MM.1S (cell line): Measurements from ENCODE around the gene GLI1.

Experiments
- EZH2 ChIP-seq: fragments of 300-600 bp; sonication (generic); optimal IDR thresholded peaks from 2 replicates; pipeline ENCODE3; 2017; ENCODE audit warnings: low read depth, mild to moderate bottlenecking, antibody characterized with exemption, low read length, mixed read lengths
- TF ChIP-seq, protein P1 (sequence below): fragments of 300-600 bp; sonication (generic); IDR thresholded peaks from 2 replicates; pipeline ENCODE4 v1.5.1; 2016; ENCODE audit warnings: antibody characterized with exemption, low read length, mixed read lengths

- TF ChIP-seq, protein P1, sequence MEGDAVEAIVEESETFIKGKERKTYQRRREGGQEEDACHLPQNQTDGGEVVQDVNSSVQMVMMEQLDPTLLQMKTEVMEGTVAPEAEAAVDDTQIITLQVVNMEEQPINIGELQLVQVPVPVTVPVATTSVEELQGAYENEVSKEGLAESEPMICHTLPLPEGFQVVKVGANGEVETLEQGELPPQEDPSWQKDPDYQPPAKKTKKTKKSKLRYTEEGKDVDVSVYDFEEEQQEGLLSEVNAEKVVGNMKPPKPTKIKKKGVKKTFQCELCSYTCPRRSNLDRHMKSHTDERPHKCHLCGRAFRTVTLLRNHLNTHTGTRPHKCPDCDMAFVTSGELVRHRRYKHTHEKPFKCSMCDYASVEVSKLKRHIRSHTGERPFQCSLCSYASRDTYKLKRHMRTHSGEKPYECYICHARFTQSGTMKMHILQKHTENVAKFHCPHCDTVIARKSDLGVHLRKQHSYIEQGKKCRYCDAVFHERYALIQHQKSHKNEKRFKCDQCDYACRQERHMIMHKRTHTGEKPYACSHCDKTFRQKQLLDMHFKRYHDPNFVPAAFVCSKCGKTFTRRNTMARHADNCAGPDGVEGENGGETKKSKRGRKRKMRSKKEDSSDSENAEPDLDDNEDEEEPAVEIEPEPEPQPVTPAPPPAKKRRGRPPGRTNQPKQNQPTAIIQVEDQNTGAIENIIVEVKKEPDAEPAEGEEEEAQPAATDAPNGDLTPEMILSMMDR, result no peak
- TF ChIP-seq EZH2, result no peak
These were observed 24.9 kb upstream of the GLI1 start, which contains the start of gene INHBC for GRCh38 chr12:57434517-57435223.
